RWPE2 (cell line): ENCODE data around the gene KSR1.
A peak's percentile ranks its signal among the peaks of the same experiment; 100 is the strongest.

Source experiments
- ATAC-seq: fragments of 200-7000 bp; cut with Tn5 transposase; 3 replicates; pipeline ENCODE4 v1.9.1; 2021; ENCODE audit warnings: low read depth
- DNase-seq: peaks from one replicate; pipeline ENCODE4 v3.0.0-alpha.2; 2020; ENCODE audit warnings: low spot score
- H3K27ac ChIP-seq: fragments of 450-650 bp; 2 replicates; pipeline ENCODE4 v1.5.1; 2017; ENCODE audit warnings: mild to moderate bottlenecking; ENCODE audit not compliant: poor library complexity, severe bottlenecking
- H3K27me3 ChIP-seq: fragments of 250-450 bp; sonication (Bioruptor Pico); 2 replicates; pipeline ENCODE4 v1.5.1; 2021; ENCODE audit warnings: mild to moderate bottlenecking, moderate library complexity; ENCODE audit not compliant: insufficient read depth, poor library complexity, severe bottlenecking
- H3K36me3 ChIP-seq: fragments of 250-450 bp; sonication (Bioruptor Pico); 2 replicates; pipeline ENCODE4 v1.5.1; 2020; ENCODE audit warnings: low read depth, mild to moderate bottlenecking, moderate library complexity
- H3K4me1 ChIP-seq: fragments of 250-450 bp; sonication (Bioruptor Pico); 2 replicates; pipeline ENCODE4 v1.5.1; 2021; ENCODE audit warnings: mild to moderate bottlenecking, moderate library complexity; ENCODE audit not compliant: insufficient read depth, poor library complexity, severe bottlenecking
- H3K4me3 ChIP-seq: fragments of 250-450 bp; sonication (Bioruptor Pico); 2 replicates; pipeline ENCODE4 v1.5.1; 2021; ENCODE audit warnings: mild to moderate bottlenecking, moderate library complexity; ENCODE audit not compliant: severe bottlenecking
- H3K9me3 ChIP-seq: fragments of 250-450 bp; sonication (Bioruptor Pico); 2 replicates; pipeline ENCODE4 v1.5.1; 2021; ENCODE audit warnings: mild to moderate bottlenecking, moderate library complexity; ENCODE audit not compliant: severe bottlenecking
- TF ChIP-seq, protein P1 (sequence below): fragments of 450-650 bp; IDR thresholded peaks from one replicate; pipeline ENCODE4 v1.5.1; 2017; ENCODE audit warnings: mild to moderate bottlenecking, moderate library complexity; ENCODE audit not compliant: poor library complexity, severe bottlenecking

Gene KSR1

DNA sequence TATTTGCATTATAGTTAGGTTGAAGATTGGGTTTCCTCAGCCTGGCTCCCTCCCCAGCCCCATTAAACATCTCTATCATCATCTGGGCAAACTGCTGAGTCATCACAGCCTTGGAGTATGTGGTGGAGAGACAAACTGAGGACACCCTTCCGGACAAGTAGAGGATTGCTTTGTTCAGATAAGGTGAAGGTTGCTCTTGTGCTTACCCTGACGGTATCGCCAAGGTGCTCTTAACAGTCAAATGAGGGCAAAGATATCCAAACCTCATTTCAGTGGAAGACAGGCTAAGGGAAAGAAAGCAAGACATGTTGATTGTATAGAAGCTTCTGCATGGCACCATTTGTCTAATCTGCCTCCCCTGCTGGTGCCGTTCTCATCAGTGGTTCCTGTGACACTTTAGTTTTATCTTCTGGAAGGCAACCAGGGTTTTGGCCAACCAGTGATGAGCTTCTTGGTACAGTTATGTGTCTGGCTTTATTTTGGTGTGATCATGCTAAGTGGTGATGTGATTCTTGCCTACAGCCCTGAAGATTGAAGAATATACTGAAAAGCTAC, 117.8 kb downstream of the KSR1 start:
- H3K36me3 ChIP-seq, result no peaks in the 10 kb centered on the region
- H3K4me1 ChIP-seq, result no peaks in the 10 kb centered on the region
- H3K9me3 ChIP-seq, result no peaks in the 10 kb centered on the region
- H3K27me3 ChIP-seq, result no peaks in the 10 kb centered on the region
- no peak overlapping the region for H3K27ac ChIP-seq
- TF ChIP-seq, protein P1, sequence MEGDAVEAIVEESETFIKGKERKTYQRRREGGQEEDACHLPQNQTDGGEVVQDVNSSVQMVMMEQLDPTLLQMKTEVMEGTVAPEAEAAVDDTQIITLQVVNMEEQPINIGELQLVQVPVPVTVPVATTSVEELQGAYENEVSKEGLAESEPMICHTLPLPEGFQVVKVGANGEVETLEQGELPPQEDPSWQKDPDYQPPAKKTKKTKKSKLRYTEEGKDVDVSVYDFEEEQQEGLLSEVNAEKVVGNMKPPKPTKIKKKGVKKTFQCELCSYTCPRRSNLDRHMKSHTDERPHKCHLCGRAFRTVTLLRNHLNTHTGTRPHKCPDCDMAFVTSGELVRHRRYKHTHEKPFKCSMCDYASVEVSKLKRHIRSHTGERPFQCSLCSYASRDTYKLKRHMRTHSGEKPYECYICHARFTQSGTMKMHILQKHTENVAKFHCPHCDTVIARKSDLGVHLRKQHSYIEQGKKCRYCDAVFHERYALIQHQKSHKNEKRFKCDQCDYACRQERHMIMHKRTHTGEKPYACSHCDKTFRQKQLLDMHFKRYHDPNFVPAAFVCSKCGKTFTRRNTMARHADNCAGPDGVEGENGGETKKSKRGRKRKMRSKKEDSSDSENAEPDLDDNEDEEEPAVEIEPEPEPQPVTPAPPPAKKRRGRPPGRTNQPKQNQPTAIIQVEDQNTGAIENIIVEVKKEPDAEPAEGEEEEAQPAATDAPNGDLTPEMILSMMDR, result no peak
- ATAC-seq, result no peak
- DNase-seq, result no peak
- H3K4me3 ChIP-seq, result no peak overlapping the region

DNA sequence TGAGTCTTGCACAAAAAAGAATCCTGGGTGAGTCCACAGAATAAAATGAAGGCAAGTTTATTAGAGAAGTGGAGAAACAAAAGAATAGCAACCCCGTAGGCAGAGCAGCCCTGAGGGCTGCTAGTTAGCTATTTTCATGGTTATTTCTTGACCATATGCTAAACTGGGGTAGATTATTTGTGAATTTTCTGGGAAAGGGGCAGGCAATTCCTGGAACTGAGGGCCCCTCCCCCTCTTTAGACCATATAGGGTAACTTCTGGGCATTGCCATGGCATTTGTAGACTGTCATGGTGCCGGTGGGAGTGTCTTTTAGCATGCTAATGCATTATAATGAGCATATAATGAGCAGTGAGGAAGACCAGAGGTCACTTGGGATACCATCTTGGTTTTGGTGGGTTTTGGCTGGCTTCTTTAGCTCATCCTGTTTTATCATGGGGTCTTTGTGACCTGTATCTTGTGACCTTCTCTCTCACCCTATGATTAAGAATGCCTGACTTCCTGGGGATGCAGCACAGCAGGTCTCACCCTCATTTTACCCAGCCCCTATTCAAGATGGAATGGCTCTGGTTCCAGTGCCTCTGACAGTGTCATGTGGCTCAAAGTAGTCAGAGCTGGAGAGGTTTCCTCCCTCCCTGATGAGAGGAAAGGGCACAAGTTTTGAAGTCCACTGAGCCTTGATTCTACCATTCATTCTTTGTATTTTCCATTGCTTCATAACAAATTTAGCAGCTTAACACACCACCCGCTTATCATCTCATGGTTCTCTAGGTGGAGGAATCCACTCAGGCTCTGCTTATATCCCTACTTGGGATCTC, 119.1 kb downstream of the KSR1 start:
- no peak for ATAC-seq
- Histone ChIP-seq H3K4me3 (no peak overlapping the region), H3K4me1 (peaks cover 2% of the 10 kb centered on the region), H3K9me3 (no peaks in the 10 kb centered on the region), H3K27ac (no peak overlapping the region), H3K27me3 (no peaks in the 10 kb centered on the region), H3K36me3 (no peaks in the 10 kb centered on the region)
- DNase-seq, result no peak
- TF ChIP-seq, protein P1, result no peak

DNA sequence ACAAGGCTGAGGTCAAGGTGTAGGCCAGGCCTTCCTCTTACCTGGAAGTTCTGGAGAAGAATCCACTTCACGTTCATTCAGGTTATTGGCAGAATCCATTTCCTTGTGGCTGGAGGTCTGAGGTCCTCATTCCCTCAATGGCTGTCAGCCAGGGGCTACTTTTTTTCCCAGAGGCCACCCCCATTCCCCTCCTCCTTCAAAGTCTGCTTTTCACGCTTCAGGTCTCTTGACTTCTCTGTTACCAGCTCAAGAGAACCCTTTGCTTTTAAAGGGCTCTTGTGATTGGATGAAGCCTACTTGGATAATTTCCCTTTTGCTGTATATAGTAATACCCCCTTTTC, 119.6 kb downstream of the KSR1 start:
- TF ChIP-seq, protein P1, result no peak
- DNase-seq (no peak), ATAC-seq (no peak)
- H3K9me3 ChIP-seq, result no peaks in the 10 kb centered on the region
- H3K4me3 ChIP-seq, result no peak overlapping the region
- H3K27ac ChIP-seq, result no peak overlapping the region
- H3K27me3 ChIP-seq, result no peaks in the 10 kb centered on the region
- peaks cover 4% of the 10 kb centered on the region for H3K4me1 ChIP-seq
- no peaks in the 10 kb centered on the region for H3K36me3 ChIP-seq

DNA sequence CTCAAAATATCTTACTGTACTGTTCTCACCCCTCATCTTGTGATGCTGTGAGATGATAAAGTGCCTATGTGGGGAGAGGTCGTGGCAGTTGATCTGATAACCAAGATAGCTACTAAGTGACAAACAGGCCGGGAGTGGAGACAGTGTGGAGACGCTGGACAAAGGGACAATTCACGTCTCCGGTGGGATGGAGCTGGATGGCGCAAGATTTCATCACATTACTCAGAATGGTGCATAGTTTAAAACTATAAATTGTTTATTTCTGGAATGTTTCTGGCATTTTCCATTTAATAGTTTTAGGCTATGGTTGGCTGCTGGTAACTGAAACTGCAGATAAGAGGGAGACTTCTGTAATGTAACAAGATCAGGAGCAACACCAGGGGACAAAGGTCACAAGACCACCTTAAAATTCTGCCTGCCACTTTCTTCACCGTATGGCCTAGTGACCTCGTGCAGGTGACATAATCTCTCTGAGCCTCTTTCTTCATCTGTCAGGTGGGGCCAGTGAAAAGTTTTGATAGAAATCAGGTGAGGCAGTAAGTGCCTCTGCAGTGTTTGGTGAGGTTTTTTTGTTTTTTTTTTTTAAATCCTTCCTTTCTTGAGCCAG, 120.3 kb downstream of the KSR1 start:
- no peaks in the 10 kb centered on the region for H3K27me3 ChIP-seq
- no peak for ATAC-seq

More for the DNA sequence above, 120.3 kb downstream of the KSR1 start:
- Histone ChIP-seq H3K9me3 (no peaks in the 10 kb centered on the region), H3K4me1 (peaks cover 4% of the 10 kb centered on the region), H3K27ac (peak overlapping the region; percentile 13), H3K36me3 (no peaks in the 10 kb centered on the region), H3K4me3 (no peak overlapping the region)
- TF ChIP-seq, protein P1, result no peak
- DNase-seq, result no peak
